ENCODE measurements around the gene IGF2. TPM values are rescaled to one million over a fixed set of nuclear protein-coding genes. Genes with fewer than 3 reads are reported as not detected.

Gene IGF2
- total RNA-seq, 2 experiments from 2014 or later = not detected

- no peaks in the 10 kb centered on the region for H3K36me3 ChIP-seq (ENCODE audit: insufficient read depth, low read length)
- POLR2A ChIA-PET = no interaction called here
- Mint-ChIP-seq H3K36me3 (ENCODE audit: low read depth) (no peaks in the 10 kb centered on the region), H3K27me3 (peaks cover 21% of the 10 kb centered on the region), H3K4me3 (no peak overlapping the region), H3K9me3 (no peaks in the 10 kb centered on the region), H3K27ac (no peak overlapping the region), H3K4me1 (ENCODE audit: low read depth) (no peaks in the 10 kb centered on the region)
- H3K4me1 ChIP-seq (ENCODE audit: insufficient read depth, low read length) = peaks cover 10% of the 10 kb centered on the region
- intact Hi-C loops (cut with DNase I, micrococcal nuclease) = loop anchor here (1.0 kb wide), 1 partner anchor 234 kb away; no protein-coding TSS in a partner anchor
- TF ChIP-seq CTCF (IDR thresholded peaks at IDR 0.05) = peak; percentile 52
- H3K4me3 ChIP-seq (ENCODE audit: low read length) = no peak overlapping the region
- no peaks in the 10 kb centered on the region for H3K9me3 ChIP-seq (ENCODE audit: control insufficient read depth in 1 of 2, insufficient read depth in 1 of 2, low read length in 2 of 2)
- H3K27me3 ChIP-seq (ENCODE audit: control insufficient read depth in 1 of 2, insufficient read depth in 2 of 2, low read length in 2 of 2) = peaks cover 3 to 5% of the 10 kb centered on the region in 2 experiments
- ATAC-seq (ENCODE audit: poor library complexity) (peak; percentile 96), DNase-seq (peak; percentile 11 to 73 (median 37))
- CTCF ChIA-PET = interaction anchor here (0.9 to 2.8 kb wide), 2 partner anchors 35 to 233 kb away, joined by 5 to 12 read pairs; no protein-coding TSS in a partner anchor
- no peak overlapping the region for H3K27ac ChIP-seq (ENCODE audit: low read depth in 1 of 2, low read length in 2 of 2)
Measured at GRCh38 chr11:2186669-2187279, 47.6 kb upstream of the IGF2 start.

- no peaks in the 10 kb centered on the region for H3K4me1 Mint-ChIP-seq (ENCODE audit: low read depth)
- Histone ChIP-seq H3K27me3 (ENCODE audit: control insufficient read depth in 1 of 2, insufficient read depth in 2 of 2, low read length in 2 of 2) (peaks cover 3 to 5% of the 10 kb centered on the region in 2 experiments), H3K9me3 (ENCODE audit: control insufficient read depth in 1 of 2, insufficient read depth in 1 of 2, low read length in 2 of 2) (no peaks in the 10 kb centered on the region), H3K4me1 (ENCODE audit: insufficient read depth, low read length) (peaks cover 5% of the 10 kb centered on the region), H3K27ac (ENCODE audit: low read depth in 1 of 2, low read length in 2 of 2) (no peak overlapping the region), H3K4me3 (ENCODE audit: low read length) (no peak overlapping the region), H3K36me3 (ENCODE audit: insufficient read depth, low read length) (no peaks in the 10 kb centered on the region)
- H3K27ac Mint-ChIP-seq = no peak overlapping the region
- H3K4me3 Mint-ChIP-seq = no peak overlapping the region
- H3K36me3 Mint-ChIP-seq (ENCODE audit: low read depth) = no peaks in the 10 kb centered on the region
- no peak for TF ChIP-seq CTCF (IDR thresholded peaks at IDR 0.05)
- H3K27me3 Mint-ChIP-seq = peaks cover 15% of the 10 kb centered on the region
- ATAC-seq (ENCODE audit: poor library complexity) = no peak
- intact Hi-C loops (cut with DNase I, micrococcal nuclease) = loop anchor here (1.0 kb wide), 1 partner anchor 235 kb away; no protein-coding TSS in a partner anchor
- no peak for DNase-seq
- no peaks in the 10 kb centered on the region for H3K9me3 Mint-ChIP-seq
- POLR2A ChIA-PET = no interaction called here
- CTCF ChIA-PET = interaction anchor here (2.8 kb wide), 1 partner anchor 235 kb away, joined by 12 read pairs; no protein-coding TSS in a partner anchor
Measured at GRCh38 chr11:2185324-2186085, 46.3 kb upstream of the IGF2 start.

GRCh38 chr11:2182692-2183474, 43.7 kb upstream of the IGF2 start:
- no peaks in the 10 kb centered on the region for H3K4me1 Mint-ChIP-seq (ENCODE audit: low read depth)
- ChIA-PET POLR2A (no interaction called here), CTCF (no interaction called here)
- no peaks in the 10 kb centered on the region for H3K36me3 Mint-ChIP-seq (ENCODE audit: low read depth)
- no peak overlapping the region for H3K27ac Mint-ChIP-seq
- ATAC-seq (ENCODE audit: poor library complexity) (no peak), DNase-seq (no peak)
- no peaks in the 10 kb centered on the region for H3K9me3 ChIP-seq (ENCODE audit: control insufficient read depth in 1 of 2, insufficient read depth in 1 of 2, low read length in 2 of 2)
- intact Hi-C loops (cut with DNase I, micrococcal nuclease) = no loop called here
- H3K4me3 ChIP-seq (ENCODE audit: low read length) = no peak overlapping the region
- H3K27me3 ChIP-seq (ENCODE audit: control insufficient read depth in 1 of 2, insufficient read depth in 2 of 2, low read length in 2 of 2) = peaks cover 3 to 5% of the 10 kb centered on the region in 2 experiments
- H3K27ac ChIP-seq (ENCODE audit: low read depth in 1 of 2, low read length in 2 of 2) = no peak overlapping the region
- no peaks in the 10 kb centered on the region for H3K9me3 Mint-ChIP-seq
- peaks cover 5% of the 10 kb centered on the region for H3K4me1 ChIP-seq (ENCODE audit: insufficient read depth, low read length)
- H3K27me3 Mint-ChIP-seq = peaks cover 9% of the 10 kb centered on the region
- TF ChIP-seq CTCF (IDR thresholded peaks at IDR 0.05) = no peak
- no peak overlapping the region for H3K4me3 Mint-ChIP-seq
- H3K36me3 ChIP-seq (ENCODE audit: insufficient read depth, low read length) = no peaks in the 10 kb centered on the region
